Fibroblast of skin of back (primary cell): ENCODE data around the gene CHST12.
A peak's percentile ranks its signal among the peaks of the same experiment; 100 is the strongest.
"Not testable (repeated sequence)": the region's sequence is repeated elsewhere in the genome, so short reads cannot be mapped to it uniquely, and the experiment has no call there.

Source experiments
- DNase-seq: peaks from one replicate; pipeline ENCODE4 v3.0.0-alpha.2; 2013

Gene CHST12

GRCh38 chr7:2437136-2437535 lies 33.7 kb downstream of the CHST12 start:
- DNase-seq, result no peak

GRCh38 chr7:2437537-2438148 lies 34.2 kb downstream of the CHST12 start:
- no peak for DNase-seq

- DNase-seq, result no peak
Observed at GRCh38 chr7:2438186-2438585, 34.8 kb downstream of the CHST12 start.

- DNase-seq, result no peak
Observed at GRCh38 chr7:2438775-2439174, 35.4 kb downstream of the CHST12 start.

GRCh38 chr7:2440608-2441245 lies 37.3 kb downstream of the CHST12 start:
- DNase-seq, result no peak

- no peak for DNase-seq
Observed at GRCh38 chr7:2441430-2442058, 38.1 kb downstream of the CHST12 start.

GRCh38 chr7:2443491-2443890 lies 40.1 kb downstream of the CHST12 start:
- DNase-seq, result no peak

GRCh38 chr7:2444476-2444875 lies 41.1 kb downstream of the CHST12 start:
- peak; percentile 71 for DNase-seq

- no peak for DNase-seq
Observed at GRCh38 chr7:2445047-2445446, 41.6 kb downstream of the CHST12 start.

GRCh38 chr7:2445898-2446555 lies 42.6 kb downstream of the CHST12 start:
- no peak for DNase-seq

GRCh38 chr7:2446676-2447075 lies 43.3 kb downstream of the CHST12 start:
- DNase-seq, result no peak

- DNase-seq, result no peak
Observed at GRCh38 chr7:2450198-2451107, 47.0 kb downstream of the CHST12 start.

- peak; percentile 62 for DNase-seq
Observed at GRCh38 chr7:2451171-2452073, 48.0 kb downstream of the CHST12 start.

- no peak for DNase-seq
Observed at GRCh38 chr7:2452074-2452507, 48.7 kb downstream of the CHST12 start.

GRCh38 chr7:2452643-2453270 lies 49.3 kb downstream of the CHST12 start:
- DNase-seq, result no peak

GRCh38 chr7:2453849-2454248 lies 50.4 kb downstream of the CHST12 start:
- not testable (repeated sequence) for DNase-seq

GRCh38 chr7:2459674-2460073 lies 56.3 kb downstream of the CHST12 start:
- no peak for DNase-seq

GRCh38 chr7:2460188-2460587 lies 56.8 kb downstream of the CHST12 start:
- DNase-seq, result no peak

- no peak for DNase-seq
Observed at GRCh38 chr7:2460641-2461040, 57.2 kb downstream of the CHST12 start.

GRCh38 chr7:2461268-2462026 lies 58.0 kb downstream of the CHST12 start:
- no peak for DNase-seq
